RKO (cell line): Measurements from ENCODE around the gene WDR13.
A peak's percentile ranks its signal among the peaks of the same experiment; 100 is the strongest.
"Not testable (repeated sequence)": the region's sequence is repeated elsewhere in the genome, so short reads cannot be mapped to it uniquely, and the experiment has no call there.

ENCODE experiments used
- DNase-seq: peaks from one replicate; pipeline ENCODE4 v3.0.0-alpha.2; 2016; ENCODE audit warnings: low spot score

Gene WDR13

GRCh38 chrX:48595929-48596328 is 1.4 kb upstream of the WDR13 start:
- no peak for DNase-seq

- DNase-seq: no peak
These were observed 1.3 kb downstream of the WDR13 start for GRCh38 chrX:48598614-48599013.

GRCh38 chrX:48599341-48599740 is 2.0 kb downstream of the WDR13 start:
- no peak for DNase-seq

GRCh38 chrX:48600226-48600625 is 2.9 kb downstream of the WDR13 start:
- DNase-seq: no peak

GRCh38 chrX:48601741-48602394 is 4.6 kb downstream of the WDR13 start:
- no peak for DNase-seq

- no peak for DNase-seq
These were observed 7.4 kb downstream of the WDR13 start for GRCh38 chrX:48604701-48605100.

- DNase-seq: no peak
These were observed 8.8 kb downstream of the WDR13 start for GRCh38 chrX:48606091-48606490.

- DNase-seq: no peak
These were observed 14.4 kb downstream of the WDR13 start for GRCh38 chrX:48611703-48612102.

GRCh38 chrX:48613502-48614160 is 16.3 kb downstream of the WDR13 start:
- no peak for DNase-seq

GRCh38 chrX:48616576-48616975 is 19.3 kb downstream of the WDR13 start:
- no peak for DNase-seq

- DNase-seq: no peak
These were observed 20.4 kb downstream of the WDR13 start for GRCh38 chrX:48617542-48618340.

GRCh38 chrX:48626401-48627298 is 29.4 kb downstream of the WDR13 start:
- no peak for DNase-seq

- DNase-seq: peak; percentile 86
These were observed 34.2 kb downstream of the WDR13 start for GRCh38 chrX:48631376-48632090.

- DNase-seq: no peak
These were observed 34.9 kb downstream of the WDR13 start for GRCh38 chrX:48632207-48632606.

- DNase-seq: no peak
These were observed 39.0 kb downstream of the WDR13 start for GRCh38 chrX:48636301-48636700.

GRCh38 chrX:48636776-48637175 is 39.5 kb downstream of the WDR13 start:
- no peak for DNase-seq

- no peak for DNase-seq
These were observed 48.4 kb downstream of the WDR13 start for GRCh38 chrX:48645669-48646068.

- DNase-seq: peak; percentile 68
These were observed 51.1 kb downstream of the WDR13 start for GRCh38 chrX:48648336-48648751.

GRCh38 chrX:48649102-48649501 is 51.8 kb downstream of the WDR13 start:
- peak; percentile 27 for DNase-seq

- DNase-seq: not testable (repeated sequence)
These were observed 54.8 kb downstream of the WDR13 start for GRCh38 chrX:48652055-48652579.

GRCh38 chrX:48654746-48655145 is 57.5 kb downstream of the WDR13 start:
- DNase-seq: not testable (repeated sequence)
